MM.1S (cell line): ENCODE measurements around the gene CTTNBP2NL.

Experiments
- EZH2 ChIP-seq: fragments of 300-600 bp; sonication (generic); optimal IDR thresholded peaks from 2 replicates; pipeline ENCODE3; 2017; ENCODE audit warnings: low read depth, mild to moderate bottlenecking, antibody characterized with exemption, low read length, mixed read lengths
- TF ChIP-seq, protein P1 (sequence below): fragments of 300-600 bp; sonication (generic); IDR thresholded peaks from 2 replicates; pipeline ENCODE4 v1.5.1; 2016; ENCODE audit warnings: antibody characterized with exemption, low read length, mixed read lengths

- TF ChIP-seq, protein P1, sequence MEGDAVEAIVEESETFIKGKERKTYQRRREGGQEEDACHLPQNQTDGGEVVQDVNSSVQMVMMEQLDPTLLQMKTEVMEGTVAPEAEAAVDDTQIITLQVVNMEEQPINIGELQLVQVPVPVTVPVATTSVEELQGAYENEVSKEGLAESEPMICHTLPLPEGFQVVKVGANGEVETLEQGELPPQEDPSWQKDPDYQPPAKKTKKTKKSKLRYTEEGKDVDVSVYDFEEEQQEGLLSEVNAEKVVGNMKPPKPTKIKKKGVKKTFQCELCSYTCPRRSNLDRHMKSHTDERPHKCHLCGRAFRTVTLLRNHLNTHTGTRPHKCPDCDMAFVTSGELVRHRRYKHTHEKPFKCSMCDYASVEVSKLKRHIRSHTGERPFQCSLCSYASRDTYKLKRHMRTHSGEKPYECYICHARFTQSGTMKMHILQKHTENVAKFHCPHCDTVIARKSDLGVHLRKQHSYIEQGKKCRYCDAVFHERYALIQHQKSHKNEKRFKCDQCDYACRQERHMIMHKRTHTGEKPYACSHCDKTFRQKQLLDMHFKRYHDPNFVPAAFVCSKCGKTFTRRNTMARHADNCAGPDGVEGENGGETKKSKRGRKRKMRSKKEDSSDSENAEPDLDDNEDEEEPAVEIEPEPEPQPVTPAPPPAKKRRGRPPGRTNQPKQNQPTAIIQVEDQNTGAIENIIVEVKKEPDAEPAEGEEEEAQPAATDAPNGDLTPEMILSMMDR: no peak
- no peak for TF ChIP-seq EZH2
Measured at GRCh38 chr1:112460615-112461014, 64.6 kb downstream of the CTTNBP2NL start.
